K562 (cell line): ENCODE measurements around the gene SRCAP. TPM values are rescaled to one million over a fixed set of nuclear protein-coding genes. Genes with fewer than 3 reads are reported as not detected.

ENCODE experiments used
- ATAC-seq: fragments of 200-7000 bp; cut with Tn5 transposase; 3 replicates; pipeline ENCODE4 v1.9.1; 2020; ENCODE audit warnings: moderate library complexity
- BruUV-seq: library from RNA; stranded (reverse); fragments of 400-500 nt; replicated peaks from 2 replicates; lab custom pipeline; 2021; lab: Mats Ljungman, UMichigan
- CTCF ChIA-PET: fragments of 300-600 bp; formaldehyde crosslinking; extraction: SDS; loops from one replicate; lab custom pipeline; 2021; ENCODE audit warnings: low intra/inter-chr PET ratio; lab: Yijun Ruan, JAX
- POLR2A ChIA-PET: fragments of 300-600, 350-650 bp; sonication (Branson Sonifier 250); formaldehyde crosslinking; extraction: SDS; loops from one replicate; lab custom pipeline; 2021; ENCODE audit warnings: antibody characterized with exemption, inconsistent platforms; lab: Yijun Ruan, JAX
- DNase-seq, 4 experiments: peaks; one replicate each; pipeline versions ENCODE4 v3.0.0 to v3.0.0-alpha.2; 2011 to 2018; ENCODE audit warnings: low spot score in 3 of 4, mixed read lengths in 3 of 4; ENCODE audit errors: extremely low read depth in 1 of 4
- FAIRE-seq: peaks from 2 replicates; lab custom pipeline; 2011; peaks lifted over from hg19 to GRCh38; lab: Jason Lieb, UNC
- H2AFZ ChIP-seq: 2 replicates; pipeline ENCODE4 v1.6.0; 2011; ENCODE audit warnings: low read depth, low read length, control low read depth, inconsistent platforms
- H3K27ac ChIP-seq: fragments of 200-600 bp; 3 replicates; pipeline ENCODE4 v1.8.0; 2011; ENCODE audit warnings: low read depth, mild to moderate bottlenecking, control low read depth, inconsistent platforms, low read length, moderate library complexity, mixed read lengths; ENCODE audit errors: extremely low read depth
- H3K27me3 ChIP-seq, 2 experiments: fragments of 300-600 bp in 1 of 2; 2 replicates in 1 of 2; 3 replicates in 1 of 2; pipeline versions ENCODE4 v1.6.0 to v1.8.0; 2011; ENCODE audit warnings: inconsistent platforms in 2 of 2, low read length in 2 of 2, mild to moderate bottlenecking in 1 of 2, mixed read lengths in 1 of 2, moderate library complexity in 1 of 2; ENCODE audit not compliant: control insufficient read depth in 2 of 2, insufficient read depth in 2 of 2
- H3K36me3 ChIP-seq: fragments of 300-600 bp; 3 replicates; pipeline ENCODE4 v1.8.0; 2011; ENCODE audit warnings: mild to moderate bottlenecking, low read length, inconsistent platforms; ENCODE audit not compliant: control insufficient read depth, insufficient read depth
- H3K4me1 ChIP-seq, 2 experiments: fragments of 200-600 bp in 1 of 2; replicated peaks in 1 of 2; 2 replicates in 1 of 2; 3 replicates in 1 of 2; pipeline versions ENCODE4 v1.5.1 to v1.8.0; 2011; ENCODE audit warnings: inconsistent platforms in 2 of 2, low read length in 2 of 2, mild to moderate bottlenecking in 1 of 2, mixed read lengths in 1 of 2, moderate library complexity in 1 of 2; ENCODE audit not compliant: control insufficient read depth in 2 of 2, insufficient read depth in 2 of 2
- H3K4me2 ChIP-seq: 2 replicates; pipeline ENCODE4 v1.6.1; 2011; ENCODE audit warnings: low read length, control low read depth, inconsistent platforms, mixed read lengths; ENCODE audit not compliant: insufficient read depth
- H3K4me3 ChIP-seq: fragments of 200-600 bp; sonication (generic), shearing (Covaris generic); 2 replicates; pipeline ENCODE4 v1.5.1; 2016; ENCODE audit warnings: control low read depth, inconsistent platforms
- H3K79me2 ChIP-seq: fragments of 200-600 bp; 3 replicates; pipeline ENCODE4 v1.8.0; 2011; ENCODE audit warnings: low read length, inconsistent platforms; ENCODE audit not compliant: control insufficient read depth, insufficient read depth
- H3K9ac ChIP-seq, 2 experiments: 2 replicates each; pipeline versions ENCODE4 v1.6.0 to v1.6.1; 2011; ENCODE audit warnings: low read depth in 2 of 2, low read length in 2 of 2, control low read depth in 1 of 2, inconsistent platforms in 1 of 2, mild to moderate bottlenecking in 1 of 2, mixed read lengths in 1 of 2; ENCODE audit not compliant: insufficient read depth in 1 of 2
- H3K9me1 ChIP-seq: one replicate; pipeline ENCODE4 v1.6.0; 2011; ENCODE audit warnings: inconsistent platforms, mild to moderate bottlenecking, low read length, moderate library complexity; ENCODE audit not compliant: control insufficient read depth, insufficient read depth
- H3K9me3 ChIP-seq: replicated peaks from 2 replicates; pipeline ENCODE4 v1.5.1; 2011; ENCODE audit warnings: low read depth, low read length, inconsistent platforms; ENCODE audit not compliant: control insufficient read depth, insufficient read depth
- H4K20me1 ChIP-seq: replicated peaks from 2 replicates; pipeline ENCODE4 v1.6.1; 2011; ENCODE audit warnings: low read length, inconsistent platforms, mixed read lengths; ENCODE audit not compliant: control insufficient read depth, insufficient read depth
- ATF1 ChIP-seq, 2 experiments: fragments of 450-650 bp in 1 of 2; IDR thresholded peaks; 2 replicates each; pipeline ENCODE4 v1.6.1; 2016; ENCODE audit warnings: missing compliant biosample characterization in 1 of 2, missing genetic modification characterization in 1 of 2
- GTF2E2 ChIP-seq: fragments of 200-800 bp; sonication (Bioruptor generic); IDR thresholded peaks from 2 replicates; pipeline ENCODE4 v1.6.1; 2016; ENCODE audit warnings: missing genetic modification characterization, missing compliant biosample characterization
- NR3C1 ChIP-seq: sonication (generic); formaldehyde crosslinking; IDR thresholded peaks from 2 replicates; pipeline ENCODE4 v1.8.1; 2022; ENCODE audit warnings: missing genetic modification reagents
- RBFOX2 ChIP-seq: fragments of 200-400 bp; formaldehyde crosslinking; IDR thresholded peaks from 2 replicates; pipeline ENCODE4 v1.6.1; 2017; ENCODE audit warnings: low read depth, mild to moderate bottlenecking, low read length, moderate library complexity
- RHOXF2B ChIP-seq: fragments of 250-450 bp; sonication (Bioruptor Pico); conservative IDR thresholded peaks from 2 replicates; pipeline ENCODE4 v1.5.1; 2021
- YBX1 ChIP-seq: fragments of 450-650 bp; IDR thresholded peaks from 2 replicates; pipeline ENCODE4 v1.7.1; 2016; ENCODE audit warnings: mild to moderate bottlenecking
- ZNF12 ChIP-seq: sonication (generic); formaldehyde crosslinking; IDR thresholded peaks from 2 replicates; pipeline ENCODE4 v1.4.0; 2020; ENCODE audit warnings: mild to moderate bottlenecking, missing genetic modification reagents
- WGBS: fragments of 100-300 bp; shearing (Covaris generic); methylation state at CpG from one replicate; pipeline ENCODE4 v1.1.6; 2016; ENCODE audit warnings: low coverage, mixed read lengths; ENCODE audit not compliant: insufficient coverage; ENCODE audit errors: missing lambda C conversion rate; 5-methylcytosine and 5-hydroxymethylcytosine counted together
- in situ Hi-C: fragments of 300-500 bp; cut with MboI; formaldehyde crosslinking; loops from 4 replicates; pipeline ENCODE4 v1.15.0; 2018; ENCODE audit warnings: inconsistent platforms, mixed read lengths
- intact Hi-C: fragments of 100-400 bp; cut with micrococcal nuclease; formaldehyde crosslinking; loops from 2 replicates; pipeline ENCODE4 v1.14.2; 2022
- polyA plus RNA-seq, 8 experiments: library from polyadenylated mRNA; depleted of rRNA in 4 of 8; stranded (reverse) in 5 of 8; unstranded in 3 of 8; fragments of >200 nt; fragmentation: Nextera tagmentation in 2 of 8; fragmentation: Illumina TruSeq in 1 of 8; extraction: Ambion mirVana in 2 of 8; extraction: Trizol in 1 of 8; gene quantifications; 2 replicates each; pipeline versions ENCODE4 v1.2.1 to v1.2.3, GENCODE V29; 2011 to 2014; ENCODE audit warnings: inconsistent platforms in 1 of 8, missing spikeins in 1 of 8
- total RNA-seq, 7 experiments: library from RNA; depleted of rRNA in 6 of 7; stranded (reverse); fragments of >200 nt in 6 of 7; fragmentation: Illumina TruSeq in 2 of 7; extraction: Trizol in 2 of 7; gene quantifications; 2 replicates each; pipeline versions ENCODE4 v1.2.1 to v1.2.3, GENCODE V29; 2011 to 2021; ENCODE audit warnings: low replicate concordance in 1 of 7
- TF ChIP-seq, protein P1 (sequence below): fragments of 250-450 bp; sonication (Bioruptor Pico); IDR thresholded peaks from 2 replicates; pipeline ENCODE4 v1.5.1; 2021; ENCODE audit warnings: mild to moderate bottlenecking
- TF ChIP-seq, protein P2 (sequence below): fragments of 450-650 bp; IDR thresholded peaks from 2 replicates; pipeline ENCODE4 v1.6.1; 2014; ENCODE audit warnings: low read depth, mild to moderate bottlenecking, moderate library complexity, borderline replicate concordance
- TF ChIP-seq, protein P3 (sequence below): sonication (generic); formaldehyde crosslinking; IDR thresholded peaks from 2 replicates; pipeline ENCODE4 v1.8.0; 2022; ENCODE audit warnings: mild to moderate bottlenecking, low read depth, missing genetic modification reagents
- TF ChIP-seq, protein P4 (sequence below): IDR thresholded peaks from 2 replicates; pipeline ENCODE4 v1.6.1; 2011; ENCODE audit warnings: borderline replicate concordance, low read depth, mild to moderate bottlenecking, moderate library complexity, low read length; ENCODE audit not compliant: insufficient read depth, poor library complexity, severe bottlenecking
- TF ChIP-seq, protein P5 (sequence below): fragments of 450-650 bp; IDR thresholded peaks from 2 replicates; pipeline ENCODE4 v1.6.1; 2018; ENCODE audit not compliant: partially characterized antibody

The SRCAP gene
- total and polyA plus RNA-seq, 9 of the 15 experiments (the other 6 are each of a cell fraction or from before 2014, with no cell fraction given): 0.21 to 62.6 (median 5.8) TPM

DNA sequence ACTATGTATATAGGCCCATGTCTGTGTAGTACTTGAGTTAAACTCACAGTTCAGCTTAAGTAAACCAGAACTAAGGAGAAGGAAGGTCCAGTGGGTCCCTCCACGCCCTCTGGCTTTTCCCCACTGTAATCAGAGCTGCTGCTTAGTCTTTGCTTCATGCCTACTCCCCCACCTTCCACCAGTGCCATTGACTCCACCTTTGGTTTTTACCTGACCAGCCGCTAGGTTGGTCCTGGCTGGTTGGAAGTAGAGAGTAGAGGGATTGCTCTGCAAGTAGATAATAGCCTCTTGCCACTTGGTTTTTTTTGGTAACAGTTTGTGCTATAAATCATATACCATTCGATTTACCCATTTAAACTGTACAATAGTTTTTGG is 26.4 kb downstream of the SRCAP start:
- FAIRE-seq (no peak), DNase-seq (no peak), ATAC-seq (no peak)
- Histone ChIP-seq H3K4me1 (peaks cover 0 to 8% of the 10 kb centered on the region in 2 experiments; a peak in 2 of 5 replicates), H3K9ac (no peak overlapping the region), H4K20me1 (no peaks in the 10 kb centered on the region), H3K4me3 (no peak overlapping the region), H3K4me2 (no peak overlapping the region), H3K79me2 (peaks cover 12% of the 10 kb centered on the region; the same call in 2 of the 3 replicates), H3K36me3 (peaks cover 96% of the 10 kb centered on the region), H3K27me3 (no peaks in the 10 kb centered on the region), H3K9me3 (no peaks in the 10 kb centered on the region), H2AFZ (no peak overlapping the region), H3K27ac (no peak overlapping the region), H3K9me1 (no peaks in the 10 kb centered on the region)
- intact Hi-C loops: no loop called here
- in situ Hi-C loops: no loop called here
- 94% methylated on average over 3 of the region's 3 CpGs for WGBS
- no TSS peak for BruUV-seq
- ChIA-PET POLR2A (interaction anchor here (0.6 to 3.0 kb wide), 7 partner anchors 10 to 228 kb away, joined by 3 to 19 read pairs (median 3); partner anchors contain the start of gene PHKG2), CTCF (no interaction called here)
- TF ChIP-seq YBX1: no peak
- no peak for TF ChIP-seq ATF1 (CRISPR knock-in tag; IDR thresholded peaks at IDR 0.05)
- no peak for TF ChIP-seq ATF1 (tag; IDR thresholded peaks at IDR 0.05)
- TF ChIP-seq RHOXF2B (CRISPR knock-in tag): no peak
- TF ChIP-seq, protein P1, sequence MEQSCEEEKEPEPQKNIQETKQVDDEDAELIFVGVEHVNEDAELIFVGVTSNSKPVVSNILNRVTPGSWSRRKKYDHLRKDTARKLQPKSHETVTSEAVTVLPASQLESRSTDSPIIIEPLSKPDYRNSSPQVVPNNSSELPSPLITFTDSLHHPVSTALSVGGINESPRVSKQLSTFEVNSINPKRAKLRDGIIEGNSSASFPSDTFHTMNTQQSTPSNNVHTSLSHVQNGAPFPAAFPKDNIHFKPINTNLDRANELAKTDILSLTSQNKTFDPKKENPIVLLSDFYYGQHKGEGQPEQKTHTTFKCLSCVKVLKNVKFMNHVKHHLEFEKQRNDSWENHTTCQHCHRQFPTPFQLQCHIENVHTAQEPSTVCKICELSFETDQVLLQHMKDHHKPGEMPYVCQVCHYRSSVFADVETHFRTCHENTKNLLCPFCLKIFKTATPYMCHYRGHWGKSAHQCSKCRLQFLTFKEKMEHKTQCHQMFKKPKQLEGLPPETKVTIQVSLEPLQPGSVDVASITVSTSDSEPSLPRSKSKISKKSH (CRISPR knock-in tag): no peak
- TF ChIP-seq, protein P2, sequence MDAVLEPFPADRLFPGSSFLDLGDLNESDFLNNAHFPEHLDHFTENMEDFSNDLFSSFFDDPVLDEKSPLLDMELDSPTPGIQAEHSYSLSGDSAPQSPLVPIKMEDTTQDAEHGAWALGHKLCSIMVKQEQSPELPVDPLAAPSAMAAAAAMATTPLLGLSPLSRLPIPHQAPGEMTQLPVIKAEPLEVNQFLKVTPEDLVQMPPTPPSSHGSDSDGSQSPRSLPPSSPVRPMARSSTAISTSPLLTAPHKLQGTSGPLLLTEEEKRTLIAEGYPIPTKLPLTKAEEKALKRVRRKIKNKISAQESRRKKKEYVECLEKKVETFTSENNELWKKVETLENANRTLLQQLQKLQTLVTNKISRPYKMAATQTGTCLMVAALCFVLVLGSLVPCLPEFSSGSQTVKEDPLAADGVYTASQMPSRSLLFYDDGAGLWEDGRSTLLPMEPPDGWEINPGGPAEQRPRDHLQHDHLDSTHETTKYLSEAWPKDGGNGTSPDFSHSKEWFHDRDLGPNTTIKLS: no peak
- no peak for TF ChIP-seq NR3C1 (CRISPR knock-in tag)
- TF ChIP-seq, protein P3, sequence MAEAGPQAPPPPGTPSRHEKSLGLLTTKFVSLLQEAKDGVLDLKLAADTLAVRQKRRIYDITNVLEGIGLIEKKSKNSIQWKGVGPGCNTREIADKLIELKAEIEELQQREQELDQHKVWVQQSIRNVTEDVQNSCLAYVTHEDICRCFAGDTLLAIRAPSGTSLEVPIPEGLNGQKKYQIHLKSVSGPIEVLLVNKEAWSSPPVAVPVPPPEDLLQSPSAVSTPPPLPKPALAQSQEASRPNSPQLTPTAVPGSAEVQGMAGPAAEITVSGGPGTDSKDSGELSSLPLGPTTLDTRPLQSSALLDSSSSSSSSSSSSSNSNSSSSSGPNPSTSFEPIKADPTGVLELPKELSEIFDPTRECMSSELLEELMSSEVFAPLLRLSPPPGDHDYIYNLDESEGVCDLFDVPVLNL: no peak
- TF ChIP-seq, protein P4, sequence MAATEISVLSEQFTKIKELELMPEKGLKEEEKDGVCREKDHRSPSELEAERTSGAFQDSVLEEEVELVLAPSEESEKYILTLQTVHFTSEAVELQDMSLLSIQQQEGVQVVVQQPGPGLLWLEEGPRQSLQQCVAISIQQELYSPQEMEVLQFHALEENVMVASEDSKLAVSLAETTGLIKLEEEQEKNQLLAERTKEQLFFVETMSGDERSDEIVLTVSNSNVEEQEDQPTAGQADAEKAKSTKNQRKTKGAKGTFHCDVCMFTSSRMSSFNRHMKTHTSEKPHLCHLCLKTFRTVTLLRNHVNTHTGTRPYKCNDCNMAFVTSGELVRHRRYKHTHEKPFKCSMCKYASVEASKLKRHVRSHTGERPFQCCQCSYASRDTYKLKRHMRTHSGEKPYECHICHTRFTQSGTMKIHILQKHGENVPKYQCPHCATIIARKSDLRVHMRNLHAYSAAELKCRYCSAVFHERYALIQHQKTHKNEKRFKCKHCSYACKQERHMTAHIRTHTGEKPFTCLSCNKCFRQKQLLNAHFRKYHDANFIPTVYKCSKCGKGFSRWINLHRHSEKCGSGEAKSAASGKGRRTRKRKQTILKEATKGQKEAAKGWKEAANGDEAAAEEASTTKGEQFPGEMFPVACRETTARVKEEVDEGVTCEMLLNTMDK: no peak
- no peak for TF ChIP-seq ZNF12
- no peak for TF ChIP-seq GTF2E2 (tag)
- TF ChIP-seq RBFOX2: no peak
- TF ChIP-seq, protein P5, sequence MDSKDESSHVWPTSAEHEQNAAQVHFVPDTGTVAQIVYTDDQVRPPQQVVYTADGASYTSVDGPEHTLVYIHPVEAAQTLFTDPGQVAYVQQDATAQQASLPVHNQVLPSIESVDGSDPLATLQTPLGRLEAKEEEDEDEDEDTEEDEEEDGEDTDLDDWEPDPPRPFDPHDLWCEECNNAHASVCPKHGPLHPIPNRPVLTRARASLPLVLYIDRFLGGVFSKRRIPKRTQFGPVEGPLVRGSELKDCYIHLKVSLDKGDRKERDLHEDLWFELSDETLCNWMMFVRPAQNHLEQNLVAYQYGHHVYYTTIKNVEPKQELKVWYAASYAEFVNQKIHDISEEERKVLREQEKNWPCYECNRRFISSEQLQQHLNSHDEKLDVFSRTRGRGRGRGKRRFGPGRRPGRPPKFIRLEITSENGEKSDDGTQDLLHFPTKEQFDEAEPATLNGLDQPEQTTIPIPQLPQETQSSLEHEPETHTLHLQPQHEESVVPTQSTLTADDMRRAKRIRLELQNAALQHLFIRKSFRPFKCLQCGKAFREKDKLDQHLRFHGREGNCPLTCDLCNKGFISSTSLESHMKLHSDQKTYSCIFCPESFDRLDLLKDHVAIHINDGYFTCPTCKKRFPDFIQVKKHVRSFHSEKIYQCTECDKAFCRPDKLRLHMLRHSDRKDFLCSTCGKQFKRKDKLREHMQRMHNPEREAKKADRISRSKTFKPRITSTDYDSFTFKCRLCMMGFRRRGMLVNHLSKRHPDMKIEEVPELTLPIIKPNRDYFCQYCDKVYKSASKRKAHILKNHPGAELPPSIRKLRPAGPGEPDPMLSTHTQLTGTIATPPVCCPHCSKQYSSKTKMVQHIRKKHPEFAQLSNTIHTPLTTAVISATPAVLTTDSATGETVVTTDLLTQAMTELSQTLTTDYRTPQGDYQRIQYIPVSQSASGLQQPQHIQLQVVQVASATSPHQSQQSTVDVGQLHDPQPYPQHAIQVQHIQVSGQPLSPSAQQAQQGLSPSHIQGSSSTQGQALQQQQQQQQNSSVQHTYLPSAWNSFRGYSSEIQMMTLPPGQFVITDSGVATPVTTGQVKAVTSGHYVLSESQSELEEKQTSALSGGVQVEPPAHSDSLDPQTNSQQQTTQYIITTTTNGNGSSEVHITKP: no peak
